ENCODE measurements around the gene GGCX.
A peak's percentile ranks its signal among the peaks of the same experiment; 100 is the strongest.
"Not testable (repeated sequence)": the region's sequence is repeated elsewhere in the genome, so short reads cannot be mapped to it uniquely, and the experiment has no call there.

GGCX gene

DNA sequence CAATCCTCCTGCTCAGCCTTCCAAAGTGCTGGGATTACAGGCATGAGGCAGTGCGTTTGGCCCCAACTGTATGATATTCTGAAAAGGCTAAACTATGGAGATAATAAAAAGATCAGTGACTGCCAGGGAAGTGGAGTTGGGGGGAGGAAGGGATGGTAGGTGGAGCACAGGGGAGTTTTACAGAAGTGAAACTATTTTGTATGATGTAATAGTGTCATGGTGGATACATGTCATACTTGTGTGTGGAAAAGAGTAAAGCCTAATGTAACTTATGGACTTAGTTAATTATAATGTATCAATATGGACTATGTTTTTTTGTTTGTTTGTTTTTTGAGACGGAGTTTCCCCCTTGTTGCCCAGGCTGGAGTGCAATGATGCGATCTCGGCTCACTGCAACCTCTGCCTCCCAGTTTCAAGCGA lies 2.9 kb upstream of the GGCX start:
- DNase-seq, result no peak

DNA sequence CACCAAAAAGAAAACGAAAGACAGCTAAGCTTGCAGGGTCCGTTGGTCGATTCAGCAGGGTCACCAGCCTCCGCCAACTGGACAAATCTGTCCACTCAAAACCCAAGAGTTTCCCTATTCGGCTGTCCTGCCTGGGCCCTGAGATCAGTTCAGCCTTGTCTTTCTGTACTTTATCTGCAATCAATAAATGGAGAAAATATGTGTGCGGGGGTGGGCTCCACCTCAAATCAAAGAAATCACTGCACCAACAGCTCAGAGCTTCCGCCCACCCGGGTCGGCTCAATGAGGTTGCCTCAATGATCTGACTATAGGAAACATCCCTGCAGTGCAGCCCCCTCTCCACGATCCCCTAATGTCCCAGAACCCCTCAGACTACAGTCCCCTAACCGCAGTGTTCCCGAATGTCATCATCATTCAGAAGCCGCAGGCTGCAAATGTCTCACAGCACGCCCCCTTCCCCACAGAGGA lies 447 bp downstream of the GGCX start:
- no peak for DNase-seq

DNA sequence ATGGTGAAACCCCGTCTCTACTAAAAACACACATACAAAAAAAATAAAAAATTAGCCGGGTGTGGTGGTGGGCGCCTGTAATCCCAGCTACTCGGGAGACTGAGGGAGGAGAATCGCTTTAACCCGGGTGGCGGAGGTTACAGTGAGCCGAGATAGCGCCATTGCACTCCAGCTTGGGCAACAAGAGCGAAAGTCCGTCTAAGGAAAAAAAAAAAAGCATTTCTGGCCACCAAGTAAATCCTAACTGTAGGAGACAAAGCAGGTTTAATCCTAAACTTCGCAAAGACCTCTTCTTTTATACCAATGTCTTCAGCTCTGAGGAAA lies 928 bp downstream of the GGCX start:
- DNase-seq, result not testable (repeated sequence)

DNA sequence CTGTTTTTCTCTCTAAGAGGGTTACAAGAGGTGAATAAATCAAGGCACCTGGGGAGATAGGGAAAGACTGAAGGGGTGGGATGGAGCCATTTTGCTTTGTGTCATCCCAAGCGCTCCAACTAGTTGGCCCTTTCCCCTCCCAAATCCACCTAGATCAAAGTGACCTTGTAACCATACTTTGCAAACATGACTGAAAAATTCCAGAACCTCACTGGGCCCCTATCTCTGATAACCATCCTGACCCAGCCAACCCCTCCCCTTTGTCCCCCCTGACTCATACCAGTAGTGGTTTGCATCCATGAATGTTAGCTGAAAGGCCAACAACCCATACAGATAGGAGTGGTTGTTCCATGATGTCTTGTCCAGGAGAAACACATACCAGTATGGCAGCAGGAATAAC lies 3.1 kb downstream of the GGCX start:
- no peak for DNase-seq

DNA sequence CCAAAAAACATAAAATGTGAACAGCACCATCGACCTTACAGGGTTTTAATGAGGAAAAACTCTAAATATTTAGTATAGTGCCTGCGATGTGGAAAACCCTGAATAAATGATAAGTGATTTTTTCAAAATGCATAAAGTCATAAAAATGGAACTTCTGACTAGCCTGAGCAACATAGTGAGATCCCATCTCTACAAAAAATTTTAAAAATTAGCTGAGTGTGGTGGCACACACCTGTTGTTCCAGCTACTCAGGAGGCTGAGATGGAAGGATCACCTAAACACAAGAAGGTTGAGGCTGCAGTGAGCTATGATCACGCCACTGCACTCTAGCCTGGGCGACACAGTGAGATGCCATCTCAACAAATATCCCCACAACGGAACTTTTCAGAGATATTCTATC lies 4.2 kb downstream of the GGCX start:
- DNase-seq, result no peak

DNA sequence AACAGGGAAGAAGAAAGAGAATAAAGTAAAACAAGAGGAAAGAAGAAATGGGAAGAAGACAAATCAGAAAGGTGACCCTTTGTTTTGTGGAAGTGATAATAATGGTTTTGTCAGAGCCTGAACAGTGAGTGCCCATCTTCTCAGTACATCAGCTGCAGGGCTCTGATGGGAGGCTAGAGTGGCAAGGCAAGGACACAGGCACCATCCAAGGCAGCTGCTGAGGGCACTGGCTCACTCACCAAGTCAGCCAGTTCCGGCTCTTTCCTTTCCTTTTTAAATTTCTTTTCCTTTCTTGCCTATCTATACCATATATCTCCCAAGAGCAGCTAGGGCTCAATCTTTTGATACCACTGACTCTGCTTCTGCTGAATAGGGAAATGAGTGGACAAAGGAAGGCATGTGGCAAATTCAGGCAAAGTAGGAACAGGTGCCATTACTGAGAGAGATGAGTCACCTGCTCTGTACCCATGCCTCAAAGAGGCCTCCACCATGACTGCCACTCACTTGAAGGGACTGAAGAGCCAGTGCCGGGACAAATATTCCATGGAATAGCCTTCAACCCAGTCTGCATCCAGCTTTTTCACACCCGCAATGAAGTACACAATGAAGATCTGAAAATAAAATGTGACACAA lies 6.2 kb downstream of the GGCX start:
- no peak for DNase-seq

DNA sequence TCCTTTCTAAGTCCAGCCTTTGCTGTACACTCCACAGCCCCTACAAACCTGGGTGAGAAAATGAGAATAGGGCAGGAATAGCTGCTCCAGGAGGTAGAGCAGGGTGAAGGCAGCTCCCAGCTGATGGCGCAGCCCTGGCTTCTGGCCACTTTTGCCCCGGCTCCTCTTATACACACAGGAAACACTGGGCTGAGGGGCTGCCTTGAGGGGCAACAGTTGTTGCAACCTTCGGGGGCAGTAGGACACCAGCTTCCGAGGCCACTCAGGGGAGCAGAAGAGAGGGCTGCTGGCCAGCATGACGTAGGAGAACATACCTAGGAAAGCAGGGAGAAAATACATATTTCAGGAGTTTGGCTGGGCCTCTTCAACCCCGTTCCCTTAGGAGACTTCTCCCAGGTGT lies 8.1 kb downstream of the GGCX start:
- DNase-seq, result no peak

DNA sequence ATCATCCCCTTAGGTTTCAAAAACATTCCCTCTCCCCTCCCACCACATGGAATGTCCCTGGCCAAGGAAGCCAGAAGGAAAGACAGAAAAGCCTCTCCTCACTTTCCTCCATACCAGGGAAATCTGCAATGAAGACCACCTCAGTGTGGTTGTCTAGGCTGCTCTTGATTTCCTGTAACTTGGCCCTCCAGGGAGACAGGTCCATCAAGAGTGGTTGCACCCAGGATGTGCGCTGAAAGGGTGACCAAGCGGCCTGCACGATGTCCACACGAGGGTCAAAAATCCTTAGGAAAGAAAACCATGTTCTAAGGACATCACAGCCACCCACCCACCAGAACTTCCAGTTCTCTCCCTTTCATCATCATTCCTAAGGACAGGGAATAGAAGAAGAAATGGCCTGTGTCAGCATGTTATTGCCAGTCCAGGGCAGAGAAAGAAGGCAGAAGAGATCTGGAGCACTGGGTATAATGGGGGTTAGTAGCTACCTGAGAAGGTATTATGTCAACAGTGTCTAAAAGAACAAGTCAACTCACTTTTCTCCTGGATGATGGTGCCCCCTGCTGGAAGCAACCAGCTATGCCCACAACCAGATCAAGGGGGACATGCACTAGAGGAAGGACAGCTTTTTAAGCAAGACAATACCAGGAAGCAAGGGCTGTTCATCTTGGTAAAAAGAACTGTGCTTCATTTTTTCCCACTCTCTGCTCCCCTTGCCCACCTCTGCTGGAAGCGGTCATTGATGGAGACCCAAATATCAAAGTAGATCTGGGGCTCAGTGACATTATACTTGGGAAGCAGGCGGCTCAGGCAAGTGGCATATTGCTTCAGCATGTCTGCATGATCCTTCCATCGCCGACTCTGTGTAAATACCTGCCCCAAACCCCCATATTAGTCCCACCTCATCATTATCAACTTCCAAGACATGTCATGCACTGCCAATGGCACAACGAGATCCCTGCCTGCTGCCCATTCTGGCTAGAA lies 9.3 kb downstream of the GGCX start:
- DNase-seq, result peak; percentile 85 to 90

DNA sequence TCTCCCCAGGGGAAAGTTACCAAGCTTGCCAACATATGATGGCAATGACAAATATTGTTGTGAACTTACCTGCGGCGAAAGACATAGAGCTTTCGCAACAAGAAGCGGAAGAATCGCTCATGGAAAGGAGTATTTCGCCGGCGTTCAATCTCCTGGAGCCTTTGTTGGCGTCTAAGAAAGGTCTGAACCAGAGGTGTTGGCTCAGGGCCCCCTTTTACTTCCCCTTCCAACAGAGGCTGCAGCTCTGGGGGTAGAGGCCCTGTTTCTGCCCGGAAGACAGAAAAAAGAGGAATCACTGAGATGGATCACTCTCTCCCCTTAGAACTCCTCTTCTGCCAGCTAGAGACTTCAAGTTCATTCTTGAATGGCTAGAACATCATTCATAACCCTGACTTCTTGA lies 10.8 kb downstream of the GGCX start:
- DNase-seq, result no peak

DNA sequence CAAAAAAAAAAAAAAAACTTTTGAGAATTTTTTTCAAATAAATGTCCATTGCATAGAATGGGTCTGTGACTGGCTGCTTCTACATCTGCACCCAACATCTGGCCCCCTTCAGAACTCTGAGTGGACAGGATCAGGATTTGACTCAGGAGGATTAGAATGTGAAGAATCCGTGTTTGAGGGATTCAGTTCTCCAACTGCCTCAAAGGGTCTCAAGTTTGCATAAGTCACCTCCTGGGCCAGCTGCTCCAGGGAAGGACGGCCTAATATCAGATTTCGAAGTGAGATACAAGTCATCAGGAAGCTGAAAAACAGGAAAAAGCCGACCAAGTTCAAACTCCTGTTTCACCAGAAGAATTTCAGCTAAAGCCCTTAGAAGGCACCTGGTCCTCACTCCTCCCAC lies 11.5 kb downstream of the GGCX start:
- DNase-seq, result no peak

DNA sequence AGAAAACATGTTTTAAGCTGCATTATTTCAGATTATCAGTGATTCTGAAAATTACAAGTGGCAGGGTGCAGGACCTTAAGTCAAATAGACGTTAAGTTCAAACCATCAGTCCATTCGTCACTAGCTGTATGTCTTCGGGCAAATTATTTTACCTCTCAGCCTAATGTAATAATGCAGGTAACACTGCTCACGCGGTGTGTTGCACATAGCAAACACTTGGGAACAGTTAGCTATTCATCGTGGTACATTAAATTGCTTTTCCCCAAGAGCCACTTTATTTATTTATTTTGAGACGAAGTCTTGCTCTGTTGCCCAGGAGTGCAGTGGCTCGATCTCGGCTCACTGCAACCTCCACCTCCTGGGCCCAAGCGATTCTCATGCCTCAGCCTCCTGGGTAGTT lies 12.2 kb downstream of the GGCX start:
- no peak for DNase-seq

DNA sequence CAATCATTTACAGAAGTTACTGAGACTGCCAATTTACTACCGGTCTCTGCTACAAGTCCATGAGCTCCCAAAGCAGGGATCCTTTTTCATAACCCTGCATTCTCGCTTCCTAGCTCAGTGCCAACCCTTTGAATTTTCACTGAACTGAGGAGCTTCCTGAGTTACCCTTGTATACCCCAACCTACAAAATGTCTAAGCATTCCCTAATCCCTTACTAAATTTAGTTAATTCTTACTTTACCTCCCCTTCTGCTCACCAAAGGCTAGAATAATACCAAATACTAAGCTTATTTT lies 12.7 kb downstream of the GGCX start:
- DNase-seq, result no peak

DNA sequence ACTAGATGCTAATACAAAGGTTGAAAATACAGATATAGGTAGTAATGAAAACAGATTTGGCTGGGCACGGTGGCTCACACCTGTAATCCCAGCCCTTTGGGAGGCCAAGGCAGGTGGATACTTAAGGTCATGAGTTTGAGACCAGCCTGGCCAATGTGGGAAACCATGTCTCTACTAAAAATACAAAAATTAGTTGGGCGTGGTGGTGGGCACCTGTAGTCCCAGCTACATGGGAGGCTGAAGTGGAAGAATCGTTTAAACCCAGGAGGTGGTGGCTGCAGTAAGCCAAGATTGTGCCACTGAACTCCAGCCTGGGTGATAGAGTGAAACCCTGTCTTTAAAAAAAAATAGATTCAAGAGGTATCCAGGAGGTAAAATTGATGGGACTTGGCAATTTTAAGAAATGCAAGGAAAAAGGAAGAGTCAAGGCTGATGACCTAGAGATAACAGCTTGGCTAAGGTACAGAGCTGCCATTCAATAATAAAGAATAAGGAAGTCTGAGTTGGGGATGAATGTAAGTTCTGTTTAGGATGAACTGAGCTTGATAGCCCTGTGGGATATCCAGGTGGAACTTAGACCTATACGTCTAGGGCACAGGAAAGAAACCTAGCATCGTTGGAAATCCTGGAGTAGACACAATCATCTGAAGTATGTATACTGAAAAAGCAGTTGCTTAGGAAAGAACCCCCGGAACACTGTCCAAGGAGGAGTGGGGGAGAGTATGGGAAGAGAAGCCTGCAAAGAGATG lies 13.3 kb downstream of the GGCX start:
- no peak for DNase-seq

DNA sequence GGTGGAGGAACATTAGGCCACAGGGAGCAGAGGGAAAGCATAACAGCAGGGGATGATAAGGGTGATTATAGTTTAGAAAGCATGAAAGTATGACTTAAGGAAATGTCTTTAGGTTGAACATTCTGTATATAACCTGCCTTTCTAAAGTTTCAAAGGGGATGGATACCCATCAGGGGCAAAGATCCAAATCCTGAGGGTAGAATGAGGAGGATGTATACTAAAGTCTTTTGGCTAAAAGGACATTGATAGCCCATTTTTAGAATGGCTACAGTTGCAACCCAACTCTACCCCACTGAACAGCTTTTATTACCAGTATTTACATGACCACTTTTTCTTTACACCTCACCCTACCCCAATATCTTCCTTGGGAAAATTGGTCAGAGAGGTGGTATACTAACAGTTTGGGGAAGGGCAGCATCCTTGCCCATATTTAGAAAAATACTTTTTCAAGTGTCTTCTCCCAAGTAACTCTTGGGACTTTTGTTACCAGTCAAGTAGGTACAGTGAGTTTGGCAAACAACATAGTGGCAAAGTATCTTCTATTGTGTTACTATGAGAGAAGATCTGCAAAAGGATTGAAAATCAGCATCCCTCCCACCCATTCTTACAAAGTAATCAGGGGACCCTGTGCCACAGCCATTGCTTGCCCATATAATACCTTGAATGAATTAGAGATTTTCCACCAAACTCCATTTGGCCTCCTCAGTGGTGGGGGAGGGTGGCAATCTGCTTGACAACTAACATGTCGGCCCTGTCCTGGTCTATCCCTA lies 14.0 kb downstream of the GGCX start:
- DNase-seq, result no peak

DNA sequence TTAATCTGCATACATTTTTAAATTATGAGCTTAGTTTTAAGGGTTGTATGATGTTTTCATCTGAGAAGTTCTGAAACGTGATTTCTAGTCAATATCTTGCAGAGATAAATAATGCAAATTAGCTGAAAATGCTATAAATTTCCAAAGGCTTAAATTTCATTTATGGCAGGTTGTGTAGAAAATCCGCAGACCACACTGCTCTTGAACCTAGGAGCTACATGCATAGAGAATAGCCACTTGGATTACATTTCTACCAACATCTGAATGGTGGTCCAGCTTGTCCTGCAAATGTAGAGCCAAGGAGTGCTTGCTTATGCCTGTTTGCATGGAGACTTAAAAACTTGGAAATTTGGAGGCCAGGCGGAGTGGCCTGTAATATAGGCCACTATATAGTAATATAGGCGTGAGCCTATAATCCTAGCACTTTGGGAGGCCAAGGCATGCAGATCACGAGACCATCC lies 15.5 kb downstream of the GGCX start:
- no peak for DNase-seq

DNA sequence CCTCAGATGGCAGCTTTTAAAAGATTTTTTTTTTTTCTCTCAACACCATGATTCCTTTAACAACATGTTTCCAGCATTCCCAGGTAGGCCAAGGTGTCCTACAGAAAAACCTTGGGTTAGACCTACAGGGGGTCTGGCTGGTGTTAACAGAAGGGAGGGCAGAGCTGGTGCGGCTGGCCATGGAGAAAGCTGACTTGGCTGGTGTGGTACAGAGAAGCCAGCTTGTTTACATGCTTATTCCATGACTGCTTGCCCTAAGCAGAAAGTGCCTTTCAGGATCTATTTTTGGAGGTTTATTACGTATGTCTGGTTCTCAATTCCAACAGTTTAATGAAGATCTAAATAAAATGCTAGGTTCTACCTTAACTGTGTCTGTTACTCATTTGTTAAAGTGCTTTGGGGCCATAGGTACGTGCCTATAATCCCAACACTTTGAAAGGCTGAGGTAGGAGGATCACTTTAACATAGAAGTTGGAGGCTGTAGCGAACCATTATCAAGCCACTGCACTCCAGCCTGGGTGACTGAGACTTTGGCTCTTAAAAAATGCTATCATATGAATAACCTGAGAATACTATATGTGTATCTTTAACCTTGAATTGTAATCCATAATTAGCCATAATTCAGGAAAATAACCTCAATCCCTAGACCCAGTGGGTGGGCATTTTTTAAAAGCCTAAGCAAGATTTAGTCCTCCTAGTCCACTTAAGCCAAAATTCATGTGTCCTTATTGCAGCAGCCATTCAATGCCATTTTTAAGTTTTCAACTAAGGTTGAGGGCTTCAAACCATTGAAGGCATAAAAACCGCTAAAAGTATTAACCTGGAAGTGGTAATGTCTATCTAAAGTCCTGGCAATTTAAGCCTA lies 16.1 kb downstream of the GGCX start:
- not testable (repeated sequence) for DNase-seq

DNA sequence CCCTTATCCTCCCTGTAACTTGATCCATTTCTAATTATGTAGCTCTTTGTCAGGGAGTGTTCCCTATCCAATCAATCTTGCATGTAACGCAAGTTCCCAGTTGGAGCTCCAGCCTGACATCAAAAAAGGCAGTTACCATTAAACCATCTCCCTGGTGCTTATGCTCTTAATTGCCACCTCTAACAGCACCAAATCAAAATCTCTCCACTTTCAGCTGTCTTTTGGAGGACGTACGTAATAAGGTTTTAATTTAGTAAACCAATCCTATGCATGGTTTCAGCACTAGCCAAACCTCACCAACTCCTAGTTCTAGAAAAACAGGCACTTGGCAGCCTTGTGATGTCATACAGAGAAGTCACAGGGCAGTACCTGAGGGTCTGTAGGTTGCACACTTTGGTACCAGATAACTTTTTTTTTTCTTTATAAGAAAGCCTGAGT lies 17.0 kb downstream of the GGCX start:
- not testable (repeated sequence) for DNase-seq

DNA sequence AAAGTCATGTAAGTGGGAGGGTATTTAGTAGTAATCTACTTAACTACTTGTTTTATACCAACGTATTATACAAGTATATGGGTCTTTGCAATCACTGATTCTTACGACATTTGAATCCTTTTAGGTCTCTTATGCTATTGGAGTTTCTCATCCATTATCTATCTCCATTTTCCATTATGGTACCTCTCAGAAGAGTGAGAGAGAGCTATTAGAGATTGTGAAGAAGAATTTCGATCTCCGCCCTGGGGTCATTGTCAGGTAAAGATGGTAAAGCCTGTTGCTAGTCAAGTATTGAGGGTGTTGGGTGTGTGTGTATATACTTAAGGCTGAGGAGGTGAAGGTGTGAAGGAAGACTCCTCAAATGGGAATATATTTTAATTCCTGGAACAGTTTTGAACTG lies 18.5 kb downstream of the GGCX start:
- no peak for DNase-seq

DNA sequence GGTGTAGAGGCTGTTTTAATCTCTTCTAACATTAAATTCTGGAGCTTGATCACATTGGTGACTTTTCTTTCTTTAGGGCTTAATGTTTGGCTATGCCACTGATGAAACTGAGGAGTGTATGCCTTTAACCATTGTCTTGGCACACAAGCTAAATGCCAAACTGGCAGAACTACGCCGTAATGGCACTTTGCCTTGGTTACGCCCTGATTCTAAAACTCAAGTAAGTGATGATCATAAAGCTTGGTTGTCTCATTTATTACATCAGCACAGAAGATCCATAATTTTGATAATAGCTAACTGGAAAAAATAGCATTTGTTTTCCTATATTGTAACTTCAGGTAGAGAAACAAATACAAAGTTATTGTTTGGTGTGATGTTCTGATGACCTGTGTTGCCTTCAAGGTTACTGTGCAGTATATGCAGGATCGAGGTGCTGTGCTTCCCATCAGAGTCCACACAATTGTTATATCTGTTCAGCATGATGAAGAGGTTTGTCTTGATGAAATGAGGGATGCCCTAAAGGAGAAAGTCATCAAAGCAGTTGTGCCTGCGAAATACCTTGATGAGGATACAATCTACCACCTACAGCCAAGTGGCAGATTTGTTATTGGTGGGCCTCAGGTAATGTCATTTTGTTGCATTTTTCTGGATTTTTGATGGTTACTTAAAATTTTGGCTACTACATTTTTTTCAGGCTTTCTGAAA lies 19.4 kb downstream of the GGCX start:
- no peak for DNase-seq

DNA sequence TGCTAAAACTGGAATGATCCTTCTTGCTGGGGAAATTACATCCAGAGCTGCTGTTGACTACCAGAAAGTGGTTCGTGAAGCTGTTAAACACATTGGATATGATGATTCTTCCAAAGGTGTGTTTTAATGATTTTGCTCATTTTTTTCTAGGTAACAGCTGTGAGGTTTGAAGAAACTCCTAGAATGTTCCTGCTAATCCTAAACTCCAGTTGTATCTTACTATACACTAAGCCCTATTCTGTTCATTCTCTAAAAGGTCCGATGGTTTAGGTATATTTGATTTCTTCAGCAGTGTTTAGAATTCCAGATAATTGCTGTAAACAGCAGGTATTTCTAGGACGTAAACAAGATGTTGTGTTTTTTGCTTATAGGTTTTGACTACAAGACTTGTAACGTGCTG lies 20.0 kb downstream of the GGCX start:
- DNase-seq, result no peak

DNA sequence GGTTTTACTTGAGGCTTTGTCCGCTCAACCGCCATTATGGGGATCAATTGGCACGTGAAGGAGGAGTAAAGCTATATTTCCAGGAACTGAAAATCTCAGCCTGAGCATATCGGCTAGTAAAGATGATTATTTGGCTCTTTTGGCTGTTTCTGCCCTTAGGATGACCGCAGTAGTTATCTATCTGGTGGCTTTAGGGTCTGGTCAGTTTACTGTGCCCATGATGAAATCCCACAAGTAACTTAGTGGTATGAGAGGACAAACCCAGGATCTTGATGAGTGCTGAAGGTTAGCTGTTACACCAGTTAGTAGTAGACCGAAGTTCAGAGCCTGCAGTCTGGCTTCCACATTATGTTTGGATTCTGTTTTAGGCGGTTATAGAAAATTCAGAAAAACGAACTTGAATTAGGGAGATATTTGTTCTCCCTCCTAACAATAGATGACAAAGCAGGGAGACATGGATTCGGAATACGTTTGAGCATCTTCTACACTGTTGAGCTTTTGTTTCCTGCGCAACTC lies 21.1 kb downstream of the GGCX start:
- DNase-seq, result no peak
